ENCODE results near the gene MYL6. TPM values are rescaled to one million over a fixed set of nuclear protein-coding genes. Genes with fewer than 3 reads are reported as not detected.

Gene MYL6
- total and polyA plus RNA-seq, 9 of the 15 experiments (the other 6 are each of a cell fraction or from before 2014, with no cell fraction given): 557 to 1,664 (median 958) TPM

- TF ChIP-seq KDM4B (IDR thresholded peaks at IDR 0.05; ENCODE audit: borderline replicate concordance in 2 of 2, low read depth in 1 of 2): no peak
- TF ChIP-seq THRB (CRISPR knock-in tag; conservative IDR thresholded peaks at IDR 0.05): no peak
- no peak for TF ChIP-seq ZSCAN29 (IDR thresholded peaks at IDR 0.05)
- no peak for TF ChIP-seq AFF4 (CRISPR knock-in tag; IDR thresholded peaks at IDR 0.05)
- TF ChIP-seq MCM3 (IDR thresholded peaks at IDR 0.05): no peak
- TF ChIP-seq ZFP91 (CRISPR knock-in tag; IDR thresholded peaks at IDR 0.05): no peak
- no peak for TF ChIP-seq ZNF311 (CRISPR knock-in tag; IDR thresholded peaks at IDR 0.05)
- TF ChIP-seq CEBPG (CRISPR knock-in tag; IDR thresholded peaks at IDR 0.05): no peak
- no peak for TF ChIP-seq CEBPG (tag; conservative IDR thresholded peaks at IDR 0.05 in 1 of 2, IDR thresholded peaks at IDR 0.05 in 1 of 2)
- no peak for TF ChIP-seq HIVEP1 (CRISPR knock-in tag; IDR thresholded peaks at IDR 0.05)
- TF ChIP-seq NUFIP1 (IDR thresholded peaks at IDR 0.05; ENCODE audit: partially characterized antibody): no peak
- no peak for TF ChIP-seq SREBF1 (IDR thresholded peaks at IDR 0.05; ENCODE audit: borderline replicate concordance, low read depth, low read length)
- no peak for TF ChIP-seq ZNF444 (CRISPR knock-in tag; IDR thresholded peaks at IDR 0.05)
- TF ChIP-seq USF1 (CRISPR knock-in tag; IDR thresholded peaks at IDR 0.05): no peak
These were observed 28.8 kb upstream of the MYL6 start (continued) for GRCh38 chr12:56129206-56129941.

All from K562 (cell line).